Mesothelial cell of epicardium (in vitro differentiated cells): ENCODE measurements around the gene UBXN6. TPM values are rescaled to one million over a fixed set of nuclear protein-coding genes. Genes with fewer than 3 reads are reported as not detected.

Experiments
- DNase-seq, 2 experiments: peaks; one replicate each; pipeline ENCODE4 v3.0.0; 2021; ENCODE audit warnings: low spot score in 2 of 2; ENCODE audit not compliant: unreplicated experiment in 2 of 2
- H3K27ac Mint-ChIP-seq: 2 replicates; pipeline ENCODE4 v1.8.0; 2021; ENCODE audit warnings: mixed read lengths
- H3K27me3 Mint-ChIP-seq: 2 replicates; pipeline ENCODE4 v1.8.0; 2021; ENCODE audit warnings: low read depth, mixed read lengths
- H3K36me3 Mint-ChIP-seq: 2 replicates; pipeline ENCODE4 v1.8.0; 2021; ENCODE audit warnings: mixed read lengths
- H3K4me1 Mint-ChIP-seq: 2 replicates; pipeline ENCODE4 v1.8.0; 2021; ENCODE audit warnings: mixed read lengths
- H3K4me3 Mint-ChIP-seq: 2 replicates; pipeline ENCODE4 v1.8.0; 2021; ENCODE audit warnings: mild to moderate bottlenecking, moderate library complexity, mixed read lengths
- H3K9me3 Mint-ChIP-seq: 2 replicates; pipeline ENCODE4 v1.8.0; 2021; ENCODE audit warnings: mixed read lengths
- CTCF ChIP-seq: fragments of 200-600 bp; sonication (generic); IDR thresholded peaks from one replicate; pipeline ENCODE4 v1.5.0; 2021; ENCODE audit warnings: antibody characterized with exemption; ENCODE audit not compliant: unreplicated experiment
- total RNA-seq: library from RNA; stranded (reverse); gene quantifications from 3 replicates; pipeline ENCODE4 v1.2.1, GENCODE V29; 2021

Gene UBXN6
- total RNA-seq, 1 donor from 2014 or later: 71.0 TPM

- no peak for TF ChIP-seq CTCF
- no peak for DNase-seq
- H3K27me3 Mint-ChIP-seq: no peaks in the 10 kb centered on the region
- H3K4me3 Mint-ChIP-seq: no peak overlapping the region
- H3K27ac Mint-ChIP-seq: no peak overlapping the region
- peaks cover 10% of the 10 kb centered on the region for H3K36me3 Mint-ChIP-seq
- H3K9me3 Mint-ChIP-seq: no peaks in the 10 kb centered on the region
- H3K4me1 Mint-ChIP-seq: no peaks in the 10 kb centered on the region
Observed at GRCh38 chr19:4447327-4448146, 10.1 kb downstream of the UBXN6 start.

GRCh38 chr19:4446704-4447200 lies 10.8 kb downstream of the UBXN6 start:
- Mint-ChIP-seq H3K27me3 (no peaks in the 10 kb centered on the region), H3K4me3 (no peak overlapping the region)

GRCh38 chr19:4445963-4446703 lies 11.5 kb downstream of the UBXN6 start:
- no peak for TF ChIP-seq CTCF
- H3K4me3 Mint-ChIP-seq: no peak overlapping the region
- no peaks in the 10 kb centered on the region for H3K27me3 Mint-ChIP-seq
- H3K27ac Mint-ChIP-seq: no peak overlapping the region
- DNase-seq: no peak
- peaks cover 10% of the 10 kb centered on the region for H3K36me3 Mint-ChIP-seq
- no peaks in the 10 kb centered on the region for H3K4me1 Mint-ChIP-seq
- no peaks in the 10 kb centered on the region for H3K9me3 Mint-ChIP-seq

More at GRCh38 chr19:4446704-4447200, 10.8 kb downstream of the UBXN6 start:
- no peaks in the 10 kb centered on the region for H3K4me1 Mint-ChIP-seq
- TF ChIP-seq CTCF: no peak
- H3K36me3 Mint-ChIP-seq: peaks cover 10% of the 10 kb centered on the region
- no peaks in the 10 kb centered on the region for H3K9me3 Mint-ChIP-seq
- DNase-seq: no peak
- H3K27ac Mint-ChIP-seq: no peak overlapping the region

- Mint-ChIP-seq H3K36me3 (peaks cover 9% of the 10 kb centered on the region), H3K27me3 (no peaks in the 10 kb centered on the region), H3K4me3 (no peak overlapping the region), H3K9me3 (no peaks in the 10 kb centered on the region), H3K27ac (no peak overlapping the region), H3K4me1 (no peaks in the 10 kb centered on the region)
- DNase-seq: no peak
- no peak for TF ChIP-seq CTCF
Observed at GRCh38 chr19:4444765-4445741, 12.5 kb downstream of the UBXN6 start.
